GM12878 (cell line): Measurements from ENCODE around the gene NLN.

Source experiments
- CTCF ChIP-seq, 3 experiments: IDR thresholded peaks in 2 of 3; conservative IDR thresholded peaks in 1 of 3; 2 replicates each; pipeline ENCODE4 v1.5.1; 2011; ENCODE audit warnings: low read depth in 3 of 3, low read length in 3 of 3, mild to moderate bottlenecking in 3 of 3, control low read depth in 2 of 3, moderate library complexity in 2 of 3, inconsistent platforms in 1 of 3, mixed read lengths in 1 of 3; ENCODE audit not compliant: control insufficient read depth in 2 of 3, insufficient read depth in 1 of 3; ENCODE audit errors: extremely low read depth in 1 of 3
- JUNB ChIP-seq: IDR thresholded peaks from 2 replicates; pipeline ENCODE4 v1.6.1; 2016; ENCODE audit warnings: antibody characterized with exemption, mild to moderate bottlenecking
- SMC3 ChIP-seq: IDR thresholded peaks from 2 replicates; pipeline ENCODE4 v1.6.1; 2011; ENCODE audit warnings: low read length, improper control_type of control experiment, borderline replicate concordance

DNA sequence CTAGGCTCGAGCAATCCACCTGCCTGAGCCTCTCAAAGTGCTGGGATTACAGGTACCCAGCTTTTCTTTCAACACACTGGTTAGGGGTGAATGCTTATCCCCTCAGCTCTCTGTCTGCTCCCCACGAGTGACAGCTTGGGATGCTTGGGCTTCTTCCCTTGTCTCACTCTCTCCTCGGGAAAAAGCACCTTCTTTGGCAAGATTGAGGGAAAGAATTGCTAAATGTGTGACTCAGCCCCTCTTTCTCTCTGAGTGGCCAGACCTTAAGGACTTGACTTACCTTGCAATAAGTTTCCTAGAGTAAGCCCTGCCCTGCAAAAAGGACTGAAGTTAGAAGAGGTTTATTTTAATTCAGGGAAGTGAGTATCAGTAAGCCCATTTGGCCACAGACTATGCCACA, 136.3 kb downstream of the NLN start:
- TF ChIP-seq CTCF (IDR thresholded peaks at IDR 0.05 in 2 of 3, conservative IDR thresholded peaks at IDR 0.05 in 1 of 3; ENCODE audit: control insufficient read depth in 2 of 3, extremely low read depth in 1 of 3, insufficient read depth in 1 of 3, low read depth in 3 of 3, low read length in 3 of 3), result no peak
- no peak for TF ChIP-seq SMC3
- TF ChIP-seq JUNB, result no peak
